Esophagus muscularis mucosa (tissue), 4 donors: ENCODE data around the gene BAMBI. TPM values are rescaled to one million over a fixed set of nuclear protein-coding genes. Genes with fewer than 3 reads are reported as not detected.
A peak's percentile ranks its signal among the peaks of the same experiment; 100 is the strongest.

Experiments used
- DNase-seq: peaks from one replicate; pipeline ENCODE4 v3.0.0-alpha.2; 2017; ENCODE audit errors: extremely low spot score
- H3K27ac ChIP-seq, 4 donors: fragments of 200-600 bp; sonication (generic); replicated peaks in 1 of 4; 1 replicate in 3 of 4; 2 replicates in 1 of 4; pipeline ENCODE4 v1.5.1; 2016 to 2019; ENCODE audit warnings: mild to moderate bottlenecking in 1 of 4
- H3K27me3 ChIP-seq, 4 donors: fragments of 200-600 bp; sonication (generic); one replicate each; pipeline versions ENCODE4 v1.5.1 to v1.6.0; 2016 to 2019
- H3K36me3 ChIP-seq, 4 donors: fragments of 200-600 bp; sonication (generic); one replicate each; pipeline ENCODE4 v1.5.1; 2016 to 2019
- H3K4me1 ChIP-seq, 4 donors: fragments of 200-600 bp; sonication (generic); one replicate each; pipeline ENCODE4 v1.5.1; 2016 to 2019
- H3K4me3 ChIP-seq, 4 donors: fragments of 200-600 bp; sonication (generic); 1 replicate in 2 of 4; 2 replicates in 2 of 4; pipeline ENCODE4 v1.5.1; 2016 to 2019; ENCODE audit warnings: mild to moderate bottlenecking in 4 of 4, moderate library complexity in 1 of 4
- H3K9me3 ChIP-seq, 4 donors: fragments of 200-600 bp; sonication (generic); 1 replicate in 3 of 4; 2 replicates in 1 of 4; pipeline ENCODE4 v1.5.1; 2016 to 2019
- CTCF ChIP-seq, 3 experiments: fragments of 200-600 bp in 2 of 3; fragments of 450-650 bp in 1 of 3; sonication (generic) in 2 of 3; IDR thresholded peaks; one replicate each; pipeline ENCODE4 v1.5.1; 2017 to 2019; ENCODE audit warnings: antibody characterized with exemption in 3 of 3, mild to moderate bottlenecking in 2 of 3, moderate library complexity in 1 of 3
- EP300 ChIP-seq: sonication (generic); formaldehyde crosslinking; IDR thresholded peaks from one replicate; pipeline ENCODE4 v1.6.1; 2017; ENCODE audit warnings: antibody characterized with exemption
- POLR2A ChIP-seq: fragments of 450-650 bp; IDR thresholded peaks from one replicate; pipeline ENCODE4 v1.6.1; 2017; ENCODE audit warnings: antibody characterized with exemption, moderate library complexity, mild to moderate bottlenecking, low read depth
- POLR2AphosphoS5 ChIP-seq, 2 donors: sonication (generic); formaldehyde crosslinking; IDR thresholded peaks; one replicate each; pipeline ENCODE4 v1.6.1; 2017; ENCODE audit warnings: antibody characterized with exemption in 2 of 2
- WGBS: methylation state at CpG from one replicate; pipeline ENCODE4 v1.1.5; 2018; 5-methylcytosine and 5-hydroxymethylcytosine counted together
- intact Hi-C: fragments of 100-400 bp; cut with DNase I; formaldehyde crosslinking; loops from one replicate; pipeline ENCODE4 v1.15.1; 2023
- total RNA-seq, 4 donors: library from RNA; depleted of rRNA; stranded (reverse); fragments of >200 nt; gene quantifications; one replicate each; pipeline versions ENCODE4 v1.1.0 to v1.2.1, GENCODE V29; 2016

Gene BAMBI
- total RNA-seq, 4 donors from 2014 or later = 6.2 to 8.4 (median 8.1) TPM

- 72% methylated on average over 6 of the region's 6 CpGs for WGBS
- Histone ChIP-seq H3K27me3 (no peaks in the 10 kb centered on the region), H3K4me1 (peaks cover 0 to 7% (median 3%) of the 10 kb centered on the region in 4 donors), H3K36me3 (no peaks in the 10 kb centered on the region), H3K9me3 (no peaks in the 10 kb centered on the region), H3K4me3 (no peak overlapping the region), H3K27ac (peak overlapping the region in 2 of 4 donors; percentile 15 to 54)
- TF ChIP-seq CTCF (IDR thresholded peaks at IDR 0.05) = no peak
- TF ChIP-seq POLR2A = no peak
- TF ChIP-seq EP300 = no peak
- no peak for TF ChIP-seq POLR2AphosphoS5 (IDR thresholded peaks at IDR 0.05)
- no peak for DNase-seq
- intact Hi-C loops = no loop called here
Measured at GRCh38 chr10:28710202-28710886, 33.0 kb downstream of the BAMBI start.

GRCh38 chr10:28711041-28711440, 33.7 kb downstream of the BAMBI start:
- intact Hi-C loops = no loop called here
- TF ChIP-seq POLR2AphosphoS5 (IDR thresholded peaks at IDR 0.05) = no peak
- TF ChIP-seq POLR2A = no peak
- TF ChIP-seq EP300 = no peak
- no peak for TF ChIP-seq CTCF (IDR thresholded peaks at IDR 0.05)
- Histone ChIP-seq H3K4me3 (no peak overlapping the region), H3K4me1 (peaks cover 0 to 7% (median 3%) of the 10 kb centered on the region in 4 donors), H3K27ac (peak overlapping the region in 2 of 4 donors; percentile 15 to 54), H3K9me3 (no peaks in the 10 kb centered on the region), H3K27me3 (no peaks in the 10 kb centered on the region), H3K36me3 (no peaks in the 10 kb centered on the region)
- WGBS = 100% methylated on average over 1 of the region's 1 CpG
- DNase-seq = no peak

GRCh38 chr10:28711776-28712175, 34.5 kb downstream of the BAMBI start:
- intact Hi-C loops = no loop called here
- Histone ChIP-seq H3K4me1 (peaks cover 0 to 7% (median 3%) of the 10 kb centered on the region in 4 donors), H3K4me3 (no peak overlapping the region), H3K9me3 (no peaks in the 10 kb centered on the region), H3K27me3 (no peaks in the 10 kb centered on the region), H3K27ac (no peak overlapping the region), H3K36me3 (no peaks in the 10 kb centered on the region)
- DNase-seq = no peak
- TF ChIP-seq POLR2AphosphoS5 (IDR thresholded peaks at IDR 0.05) (no peak), CTCF (IDR thresholded peaks at IDR 0.05) (no peak), EP300 (no peak), POLR2A (no peak)
- 93% methylated on average over 3 of the region's 3 CpGs for WGBS

GRCh38 chr10:28713626-28714352, 36.5 kb downstream of the BAMBI start:
- DNase-seq = no peak
- intact Hi-C loops = no loop called here
- Histone ChIP-seq H3K27ac (no peak overlapping the region), H3K27me3 (peaks cover 0 to 7% (median 0%) of the 10 kb centered on the region in 4 donors), H3K4me3 (no peak overlapping the region), H3K4me1 (peaks cover 0 to 7% (median 3%) of the 10 kb centered on the region in 4 donors), H3K9me3 (no peaks in the 10 kb centered on the region), H3K36me3 (no peaks in the 10 kb centered on the region)
- no peak for TF ChIP-seq EP300
- TF ChIP-seq POLR2A = no peak
- TF ChIP-seq POLR2AphosphoS5 (IDR thresholded peaks at IDR 0.05) = no peak
- no peak for TF ChIP-seq CTCF (IDR thresholded peaks at IDR 0.05)
- 91% methylated on average over 10 of the region's 10 CpGs for WGBS
